ENCODE measurements around the gene SYNCRIP. TPM values are rescaled to one million over a fixed set of nuclear protein-coding genes. Genes with fewer than 3 reads are reported as not detected.

The SYNCRIP gene
- polyA plus RNA-seq (2012; rRNA removed): 15.9 and 17.8 TPM in 2 replicates
- 30.8 and 46.3 TPM in 2 replicates for polyA plus RNA-seq (2012; cell fraction: cytosol; rRNA removed)
- polyA plus RNA-seq (2012; cell fraction: nucleus; rRNA removed): 9.6 and 18.8 TPM in 2 replicates

- Histone ChIP-seq H3F3A (replicated peaks; ENCODE audit: insufficient read depth) (peaks cover 12% of the 10 kb centered on the region), H3K4me1 (ENCODE audit: control insufficient read depth in 1 of 2, insufficient read depth in 2 of 2, low read depth in 1 of 2, low read length in 1 of 2) (peaks cover 10 to 12% of the 10 kb centered on the region in 2 experiments; a peak in 3 of 4 replicates), H3K27ac (ENCODE audit: low read depth in 2 of 2, low read length in 1 of 2) (peak within 1 kb of the TSS; percentile 99), H3K79me2 (ENCODE audit: insufficient read depth) (peaks cover 55% of the 10 kb centered on the region), H3K9ac (peak within 1 kb of the TSS; percentile 99), H3K9me2 (no peaks in the 10 kb centered on the region), H3K4me3 (ENCODE audit: low read depth in 2 of 2, low read length in 1 of 2) (peak within 1 kb of the TSS; percentile 95 to 97), H4K20me1 (ENCODE audit: insufficient read depth) (peaks cover 42% of the 10 kb centered on the region), H2AFZ (ENCODE audit: low read depth) (0 out of 2 replicates have a peak within 1 kb of the TSS, but pooled peaks have one; percentile 29), H3K4me2 (peak within 1 kb of the TSS; percentile 91), H3K9me3 (no peaks in the 10 kb centered on the region), H3K36me3 (replicated peaks in 1 of 2; ENCODE audit: control insufficient read depth in 1 of 2, insufficient read depth in 2 of 2, low read length in 1 of 2) (peaks cover 21 to 23% of the 10 kb centered on the region in 2 experiments), H3K27me3 (ENCODE audit: insufficient read depth) (no peaks in the 10 kb centered on the region)
- DNase-seq: peak; percentile 92
- TF ChIP-seq MXI1 (IDR thresholded peaks at IDR 0.05; ENCODE audit: low read depth, low read length): peak; percentile 57; the same call in 1 of the 2 replicates
- peak; percentile 10; the same call in 1 of the 2 replicates for TF ChIP-seq NFIC (IDR thresholded peaks at IDR 0.05; ENCODE audit: borderline replicate concordance)
- TF ChIP-seq RFX5 (IDR thresholded peaks at IDR 0.05; ENCODE audit: low read length): no peak
- peak; percentile 49; the same call in 1 of the 2 replicates for TF ChIP-seq FOXJ3 (CRISPR knock-in tag; IDR thresholded peaks at IDR 0.05)
- peak; percentile 70 for TF ChIP-seq GABPA (IDR thresholded peaks at IDR 0.05; ENCODE audit: low read depth)
- TF ChIP-seq RXRA (IDR thresholded peaks at IDR 0.05; ENCODE audit: borderline replicate concordance, low read depth): no peak; the same call in 1 of the 2 replicates
- peak; percentile 88 for TF ChIP-seq YY1 (IDR thresholded peaks at IDR 0.05; ENCODE audit: low read depth)
- TF ChIP-seq, protein P1, sequence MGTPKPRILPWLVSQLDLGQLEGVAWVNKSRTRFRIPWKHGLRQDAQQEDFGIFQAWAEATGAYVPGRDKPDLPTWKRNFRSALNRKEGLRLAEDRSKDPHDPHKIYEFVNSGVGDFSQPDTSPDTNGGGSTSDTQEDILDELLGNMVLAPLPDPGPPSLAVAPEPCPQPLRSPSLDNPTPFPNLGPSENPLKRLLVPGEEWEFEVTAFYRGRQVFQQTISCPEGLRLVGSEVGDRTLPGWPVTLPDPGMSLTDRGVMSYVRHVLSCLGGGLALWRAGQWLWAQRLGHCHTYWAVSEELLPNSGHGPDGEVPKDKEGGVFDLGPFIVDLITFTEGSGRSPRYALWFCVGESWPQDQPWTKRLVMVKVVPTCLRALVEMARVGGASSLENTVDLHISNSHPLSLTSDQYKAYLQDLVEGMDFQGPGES (IDR thresholded peaks at IDR 0.05; ENCODE audit: low read depth, low read length): no peak
- TF ChIP-seq MAX (IDR thresholded peaks at IDR 0.05; ENCODE audit: low read depth): peak; percentile 71; the same call in 1 of the 2 replicates
- 0 out of 4 replicates have a peak, but pooled peaks of 1 of the 2 experiments have one; percentile 3 for TF ChIP-seq EP300 (IDR thresholded peaks at IDR 0.05; ENCODE audit: borderline replicate concordance in 1 of 2, low read depth in 1 of 2, low read length in 1 of 2)
- 0 out of 2 replicates have a peak, but pooled peaks have one; percentile 50 for TF ChIP-seq SIN3A (IDR thresholded peaks at IDR 0.05; ENCODE audit: borderline replicate concordance, low read depth, low read length)
- no peak for TF ChIP-seq JUND (IDR thresholded peaks at IDR 0.05)
- peak; percentile 17; the same call in 1 of the 2 replicates for TF ChIP-seq NRF1 (IDR thresholded peaks at IDR 0.05; ENCODE audit: low read depth, low read length)
- no peak for TF ChIP-seq RAD21 (IDR thresholded peaks at IDR 0.05; ENCODE audit: low read length)
- peak; percentile 75 for TF ChIP-seq CHD2 (IDR thresholded peaks at IDR 0.05; ENCODE audit: low read length, partially characterized antibody)
- peak; percentile 71; the same call in 1 of the 2 replicates for TF ChIP-seq POLR2AphosphoS5 (IDR thresholded peaks at IDR 0.05; ENCODE audit: low read depth, low read length)
- TF ChIP-seq, protein P2, sequence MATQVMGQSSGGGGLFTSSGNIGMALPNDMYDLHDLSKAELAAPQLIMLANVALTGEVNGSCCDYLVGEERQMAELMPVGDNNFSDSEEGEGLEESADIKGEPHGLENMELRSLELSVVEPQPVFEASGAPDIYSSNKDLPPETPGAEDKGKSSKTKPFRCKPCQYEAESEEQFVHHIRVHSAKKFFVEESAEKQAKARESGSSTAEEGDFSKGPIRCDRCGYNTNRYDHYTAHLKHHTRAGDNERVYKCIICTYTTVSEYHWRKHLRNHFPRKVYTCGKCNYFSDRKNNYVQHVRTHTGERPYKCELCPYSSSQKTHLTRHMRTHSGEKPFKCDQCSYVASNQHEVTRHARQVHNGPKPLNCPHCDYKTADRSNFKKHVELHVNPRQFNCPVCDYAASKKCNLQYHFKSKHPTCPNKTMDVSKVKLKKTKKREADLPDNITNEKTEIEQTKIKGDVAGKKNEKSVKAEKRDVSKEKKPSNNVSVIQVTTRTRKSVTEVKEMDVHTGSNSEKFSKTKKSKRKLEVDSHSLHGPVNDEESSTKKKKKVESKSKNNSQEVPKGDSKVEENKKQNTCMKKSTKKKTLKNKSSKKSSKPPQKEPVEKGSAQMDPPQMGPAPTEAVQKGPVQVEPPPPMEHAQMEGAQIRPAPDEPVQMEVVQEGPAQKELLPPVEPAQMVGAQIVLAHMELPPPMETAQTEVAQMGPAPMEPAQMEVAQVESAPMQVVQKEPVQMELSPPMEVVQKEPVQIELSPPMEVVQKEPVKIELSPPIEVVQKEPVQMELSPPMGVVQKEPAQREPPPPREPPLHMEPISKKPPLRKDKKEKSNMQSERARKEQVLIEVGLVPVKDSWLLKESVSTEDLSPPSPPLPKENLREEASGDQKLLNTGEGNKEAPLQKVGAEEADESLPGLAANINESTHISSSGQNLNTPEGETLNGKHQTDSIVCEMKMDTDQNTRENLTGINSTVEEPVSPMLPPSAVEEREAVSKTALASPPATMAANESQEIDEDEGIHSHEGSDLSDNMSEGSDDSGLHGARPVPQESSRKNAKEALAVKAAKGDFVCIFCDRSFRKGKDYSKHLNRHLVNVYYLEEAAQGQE (IDR thresholded peaks at IDR 0.05; ENCODE audit: low read depth, low read length): peak; percentile 58; the same call in 1 of the 2 replicates
- 0 out of 2 replicates have a peak, but pooled peaks have one; percentile 42 for TF ChIP-seq TEAD4 (IDR thresholded peaks at IDR 0.05; ENCODE audit: borderline replicate concordance, insufficient read depth)
- TF ChIP-seq TAF1 (IDR thresholded peaks at IDR 0.05; ENCODE audit: borderline replicate concordance, low read depth, low read length): peak; percentile 87
- TF ChIP-seq USF2 (IDR thresholded peaks at IDR 0.05; ENCODE audit: borderline replicate concordance, low read depth, low read length): no peak
- TF ChIP-seq GATA2 (CRISPR knock-in tag; IDR thresholded peaks at IDR 0.05): no peak
- POLR2A ChIA-PET: interaction anchor here (0.8 to 8.1 kb wide), 12 partner anchors 9 to 1766 kb away, joined by 3 to 149 read pairs (median 7); partner anchors contain the start of genes SNX14 and ZNF292
- CTCF ChIA-PET: interaction anchor here (0.8 to 1.4 kb wide), 3 partner anchors 17 to 49 kb away, joined by 3 to 6 read pairs (median 3); partner anchors contain the start of gene SNX14
- 2% methylated on average over 34 of the region's 76 CpGs for whole genome bisulfite sequencing (ENCODE audit: low lambda C conversion rate)
These were observed at the start of gene SYNCRIP for GRCh38 chr6:85642774-85643536. TSS of gene SYNCRIP (minus strand) at chr6:85642886. CDS start at chr6:85641439, 1,447 bp downstream.

Measured in SK-N-SH (cell line).